Activated CD4-positive, alpha-beta T cell treated with anti-CD3 and anti-CD28 coated beads, Interleukin-10, Interleukin-2, amounts not matched to agents 100 ng/mL and 50 ng/mL, durations not matched to agents 16 hours and 8 hours (primary cell): Measurements from ENCODE around the gene SIGLEC12.
A peak's percentile ranks its signal among the peaks of the same experiment; 100 is the strongest.
"Not testable (repeated sequence)": the region's sequence is repeated elsewhere in the genome, so short reads cannot be mapped to it uniquely, and the experiment has no call there.

Experiments used
- DNase-seq: peaks from one replicate; pipeline ENCODE4 v3.0.0-alpha.2; 2020

The SIGLEC12 gene

DNA sequence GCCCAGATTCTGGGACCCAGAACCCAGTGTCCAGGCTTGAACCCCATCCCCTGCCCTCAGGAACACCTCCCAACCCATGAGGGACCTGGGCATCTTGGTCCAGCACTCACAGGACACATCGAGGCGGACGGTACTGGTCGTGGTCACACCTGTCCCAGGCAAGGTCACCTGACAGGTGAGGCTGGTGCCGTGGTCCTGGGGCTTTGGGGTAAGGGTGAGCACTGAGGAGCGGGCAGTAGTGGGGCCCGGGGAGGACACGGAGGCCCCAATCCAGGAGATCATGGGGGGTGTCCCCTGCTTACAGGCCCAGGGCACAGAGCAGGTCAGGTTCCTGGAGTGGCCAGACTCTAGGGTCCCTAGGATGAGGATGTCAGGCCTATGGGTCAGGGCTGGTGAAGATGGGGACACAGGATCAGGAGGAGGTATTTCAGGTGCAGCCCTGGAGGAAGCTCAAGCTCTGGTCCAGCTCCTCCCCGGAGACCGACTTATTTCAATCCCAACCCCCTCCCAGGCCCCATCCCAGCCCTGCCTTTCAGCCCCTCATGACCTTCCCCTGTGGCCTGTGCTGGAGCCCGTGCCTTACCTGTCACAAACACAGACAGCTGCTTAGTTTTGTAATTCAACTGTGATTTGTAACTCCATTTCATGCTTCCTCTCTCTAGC is 44.1 kb downstream of the SIGLEC12 start:
- no peak for DNase-seq

DNA sequence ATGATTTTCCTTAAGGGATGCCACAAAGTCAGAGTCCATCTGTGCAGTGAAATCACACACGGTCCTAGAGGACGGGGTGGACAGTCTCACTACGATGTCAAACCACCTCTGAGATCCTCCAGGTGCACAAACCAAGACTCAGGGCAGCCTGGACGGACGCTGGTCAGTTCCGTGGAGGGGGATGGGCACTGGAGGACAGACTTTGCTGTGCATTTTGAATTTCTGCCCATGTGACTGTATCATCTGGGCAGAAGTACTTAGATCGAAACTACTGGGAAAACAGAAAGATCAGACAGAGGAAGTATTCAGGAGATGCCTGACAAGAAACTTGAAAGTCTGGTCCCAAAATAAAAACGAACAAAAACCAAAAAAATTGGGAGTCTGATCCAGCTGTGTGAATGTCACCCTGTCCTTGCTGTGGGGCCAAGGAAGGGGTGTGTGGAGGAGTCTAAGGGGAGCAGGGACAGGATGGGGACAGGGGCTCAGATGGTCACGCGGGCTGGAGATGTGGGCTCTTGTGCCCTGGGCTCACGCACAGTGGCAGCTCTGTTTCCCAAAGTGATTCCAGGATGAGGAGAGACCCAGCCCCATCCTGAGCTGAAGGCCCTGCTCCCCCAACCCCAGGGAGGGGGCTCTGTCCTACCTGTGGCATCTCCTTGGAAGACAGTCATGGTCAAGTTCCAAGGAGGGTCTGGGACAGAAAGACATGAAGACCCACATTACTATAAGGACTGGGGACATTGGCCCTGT is 44.9 kb downstream of the SIGLEC12 start:
- no peak for DNase-seq

DNA sequence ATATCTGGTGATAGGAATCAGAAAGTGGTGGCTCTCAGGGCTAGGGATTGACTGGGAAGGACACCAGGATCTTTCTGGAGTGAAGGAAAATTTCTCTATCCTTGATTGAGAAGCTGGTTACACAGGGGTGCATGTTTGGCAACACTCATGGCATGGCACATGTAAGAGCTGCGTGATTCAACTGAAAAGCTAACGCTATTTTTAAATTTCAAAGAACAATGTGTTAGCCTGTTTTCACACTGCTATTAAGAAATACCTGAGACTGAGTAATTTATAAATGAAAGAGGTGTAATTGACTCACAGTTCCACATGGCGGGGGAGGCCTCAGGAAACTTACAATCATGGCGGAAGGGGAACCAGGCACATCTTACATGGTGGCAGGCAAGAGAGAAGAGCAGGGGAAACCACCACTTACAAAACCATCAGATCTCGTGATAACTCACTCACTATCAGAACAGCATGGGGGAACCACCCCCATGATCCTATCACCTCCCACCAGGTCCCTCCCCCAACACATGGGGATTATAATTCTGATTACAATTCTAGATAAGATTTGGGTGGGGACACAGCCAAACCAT is 50.8 kb downstream of the SIGLEC12 start:
- no peak for DNase-seq

DNA sequence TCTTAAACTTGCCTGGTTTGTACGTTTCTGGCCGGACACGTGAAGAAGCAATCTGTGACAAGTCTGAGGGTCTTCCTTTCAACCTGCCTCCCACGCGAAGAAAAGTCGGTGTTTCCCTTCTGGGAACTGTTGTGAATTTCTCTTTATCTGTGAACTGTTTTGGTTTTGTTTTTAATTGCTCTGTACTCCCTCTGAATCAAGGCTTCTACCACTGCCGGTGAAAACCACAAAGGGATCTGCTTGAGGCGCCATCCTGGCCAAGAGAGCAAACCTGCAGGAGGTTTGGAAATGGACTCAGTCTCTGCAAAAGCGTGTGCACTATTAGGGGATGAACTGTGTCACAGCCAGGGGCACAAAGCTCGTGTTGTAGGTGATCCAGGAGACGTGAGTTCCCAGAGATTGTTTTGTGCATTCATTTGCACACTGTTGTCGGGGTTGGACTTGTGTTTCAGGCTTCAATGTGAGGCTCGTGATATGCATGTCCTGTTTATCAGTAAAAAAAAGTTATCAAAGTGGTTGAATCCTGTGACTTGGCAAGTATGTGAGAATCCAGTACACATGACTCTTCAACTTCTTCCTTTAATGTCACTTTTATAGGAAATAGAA is 53.1 kb downstream of the SIGLEC12 start:
- peak; percentile 67 for DNase-seq

DNA sequence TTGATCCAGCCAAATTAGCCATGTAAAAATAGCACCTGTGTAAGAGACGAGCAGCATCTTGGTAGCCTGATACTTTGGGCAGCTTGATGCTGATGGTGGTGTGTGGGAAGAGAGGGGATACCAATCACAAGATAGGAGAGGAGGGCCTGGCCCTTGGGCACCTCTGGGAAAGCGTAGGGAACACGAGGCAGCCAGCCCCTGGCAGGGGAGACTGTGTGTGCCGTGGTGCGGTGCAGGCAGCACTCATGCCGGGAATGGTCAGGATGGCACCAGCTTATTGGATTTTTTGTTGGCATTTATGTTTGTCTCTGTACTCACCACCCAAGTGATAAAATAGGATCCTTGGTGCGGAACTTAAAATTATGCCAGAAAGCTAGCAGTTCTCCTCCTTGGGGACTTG is 53.6 kb downstream of the SIGLEC12 start:
- DNase-seq = no peak

DNA sequence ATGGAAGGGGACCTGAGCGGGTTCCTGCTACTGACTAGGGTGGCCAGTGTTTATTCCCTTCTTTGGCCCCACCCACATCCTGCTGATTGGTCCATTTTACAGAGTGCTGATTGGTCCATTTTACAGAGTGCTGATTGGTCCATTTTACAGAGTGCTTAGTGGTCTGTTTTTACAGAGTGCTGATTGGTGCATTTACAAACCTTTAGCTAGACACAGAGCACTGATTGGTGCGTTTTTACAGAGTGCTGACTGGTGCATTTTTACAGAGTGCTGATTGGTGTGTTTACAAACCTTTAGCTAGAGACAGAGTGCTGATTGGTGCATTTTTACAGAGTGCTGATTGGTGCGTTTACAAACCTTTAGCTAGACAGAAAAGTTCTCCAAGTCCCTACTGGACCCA is 54.1 kb downstream of the SIGLEC12 start:
- DNase-seq = not testable (repeated sequence)

DNA sequence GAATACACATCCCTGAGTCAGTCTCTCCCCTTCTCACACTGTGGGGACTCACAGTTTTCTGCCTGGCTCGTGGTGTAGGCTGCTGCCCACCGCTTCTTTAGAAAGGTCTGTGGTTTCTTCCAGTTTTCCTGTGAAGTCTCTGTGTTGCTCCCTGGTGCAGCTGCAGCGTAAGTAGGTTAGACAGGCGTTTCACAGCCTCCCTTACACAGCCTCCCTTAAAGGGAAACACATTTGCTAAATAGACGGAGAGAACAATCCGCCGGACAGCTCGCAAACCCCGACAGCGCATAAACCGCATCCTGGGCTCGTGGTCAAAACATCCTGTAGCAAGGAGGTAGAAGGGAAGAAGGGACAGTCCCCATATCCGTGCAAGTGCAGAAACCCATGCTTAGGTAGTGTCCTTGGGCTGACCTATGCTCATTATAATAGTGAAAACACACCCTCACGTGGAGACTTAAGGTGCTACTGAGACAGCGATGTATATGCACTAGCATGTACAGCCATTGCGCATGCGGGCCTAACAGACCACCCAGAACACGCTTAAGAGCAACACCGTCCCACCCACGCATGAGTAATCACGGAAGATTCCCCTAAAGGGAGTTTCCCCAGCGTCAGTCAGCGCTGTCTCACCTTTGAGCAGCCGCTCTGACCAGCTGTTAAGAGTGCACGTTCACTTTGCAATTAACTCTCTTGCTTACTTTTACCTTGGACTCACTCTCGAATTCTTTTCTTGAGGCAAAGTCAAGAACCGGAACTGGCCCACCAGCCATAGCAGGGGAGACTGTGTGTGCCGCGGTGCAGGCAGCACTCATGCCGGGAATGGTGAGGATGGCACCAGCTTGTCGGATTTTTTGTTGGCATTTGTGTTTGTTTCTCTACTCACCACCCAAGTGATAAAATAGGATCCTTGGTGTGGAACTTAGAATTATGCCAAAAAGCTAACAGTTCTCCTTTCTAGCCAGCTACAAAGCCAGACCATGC is 59.9 kb downstream of the SIGLEC12 start:
- peak; percentile 95 for DNase-seq
